ENCODE data around the gene ZNRF2. TPM values are rescaled to one million over a fixed set of nuclear protein-coding genes. Genes with fewer than 3 reads are reported as not detected.

ZNRF2 gene
- total RNA-seq, 1 donor from 2014 or later, result 13.8 TPM

DNA sequence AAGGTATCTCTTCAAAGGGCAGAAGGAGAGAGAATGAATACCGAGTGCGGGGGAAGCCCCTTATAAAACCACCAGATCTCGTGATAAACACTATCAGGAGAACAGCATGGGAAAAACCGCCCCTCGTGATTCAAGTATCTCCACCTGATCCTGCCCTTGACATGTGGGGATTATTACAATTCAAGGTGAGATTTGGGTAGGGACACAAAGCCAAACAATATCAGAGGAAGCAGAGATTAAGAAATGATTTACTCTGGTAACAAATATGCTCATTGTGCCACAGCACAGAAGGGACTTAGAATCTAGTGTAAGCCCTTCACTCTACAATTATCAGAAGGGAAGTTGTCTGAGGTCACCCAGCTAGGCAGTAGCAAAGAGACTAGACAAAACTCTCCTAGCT is 40.1 kb upstream of the ZNRF2 start:
- H3K4me1 Mint-ChIP-seq (ENCODE audit: low read depth), result peaks cover 11% of the 10 kb centered on the region
- no peak overlapping the region for H3K27ac Mint-ChIP-seq
- no peaks in the 10 kb centered on the region for H3K27me3 Mint-ChIP-seq

DNA sequence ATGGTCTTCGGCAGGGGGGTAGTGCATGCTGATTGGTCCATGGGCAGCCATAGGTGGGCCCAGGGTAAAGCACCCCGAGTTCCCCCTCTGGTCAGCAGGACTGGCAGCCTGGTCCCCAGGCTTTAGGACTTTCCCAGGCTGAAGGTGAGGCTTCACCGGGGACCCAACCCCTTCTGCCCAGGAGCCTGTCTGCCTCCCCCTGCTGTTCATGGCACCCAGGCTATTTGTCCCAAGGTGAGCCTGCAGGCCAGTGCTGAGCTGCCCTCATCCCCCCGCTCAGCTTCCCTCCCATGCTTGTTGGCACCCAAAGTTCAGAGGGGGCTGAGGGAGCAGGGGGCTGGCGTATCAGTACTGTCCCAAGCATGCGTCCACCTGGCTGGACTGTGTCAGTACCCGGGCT is 38.5 kb upstream of the ZNRF2 start:
- H3K4me3 Mint-ChIP-seq (ENCODE audit: low read depth), result no peak overlapping the region
- no peak for DNase-seq (ENCODE audit: low spot score, unreplicated experiment)
- no peak overlapping the region for H3K27ac Mint-ChIP-seq
- H3K4me1 Mint-ChIP-seq (ENCODE audit: low read depth), result peaks cover 23% of the 10 kb centered on the region
- TF ChIP-seq, protein P1, sequence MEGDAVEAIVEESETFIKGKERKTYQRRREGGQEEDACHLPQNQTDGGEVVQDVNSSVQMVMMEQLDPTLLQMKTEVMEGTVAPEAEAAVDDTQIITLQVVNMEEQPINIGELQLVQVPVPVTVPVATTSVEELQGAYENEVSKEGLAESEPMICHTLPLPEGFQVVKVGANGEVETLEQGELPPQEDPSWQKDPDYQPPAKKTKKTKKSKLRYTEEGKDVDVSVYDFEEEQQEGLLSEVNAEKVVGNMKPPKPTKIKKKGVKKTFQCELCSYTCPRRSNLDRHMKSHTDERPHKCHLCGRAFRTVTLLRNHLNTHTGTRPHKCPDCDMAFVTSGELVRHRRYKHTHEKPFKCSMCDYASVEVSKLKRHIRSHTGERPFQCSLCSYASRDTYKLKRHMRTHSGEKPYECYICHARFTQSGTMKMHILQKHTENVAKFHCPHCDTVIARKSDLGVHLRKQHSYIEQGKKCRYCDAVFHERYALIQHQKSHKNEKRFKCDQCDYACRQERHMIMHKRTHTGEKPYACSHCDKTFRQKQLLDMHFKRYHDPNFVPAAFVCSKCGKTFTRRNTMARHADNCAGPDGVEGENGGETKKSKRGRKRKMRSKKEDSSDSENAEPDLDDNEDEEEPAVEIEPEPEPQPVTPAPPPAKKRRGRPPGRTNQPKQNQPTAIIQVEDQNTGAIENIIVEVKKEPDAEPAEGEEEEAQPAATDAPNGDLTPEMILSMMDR (IDR thresholded peaks at IDR 0.05; ENCODE audit: unreplicated experiment), result no peak
- H3K27me3 Mint-ChIP-seq, result no peaks in the 10 kb centered on the region
- no peaks in the 10 kb centered on the region for H3K36me3 Mint-ChIP-seq (ENCODE audit: insufficient read depth)
- no peaks in the 10 kb centered on the region for H3K9me3 Mint-ChIP-seq (ENCODE audit: low read depth)

More for the DNA sequence above, 40.1 kb upstream of the ZNRF2 start:
- Mint-ChIP-seq H3K4me3 (ENCODE audit: low read depth) (no peak overlapping the region), H3K36me3 (ENCODE audit: insufficient read depth) (no peaks in the 10 kb centered on the region), H3K9me3 (ENCODE audit: low read depth) (no peaks in the 10 kb centered on the region)
- DNase-seq (ENCODE audit: low spot score, unreplicated experiment), result no peak
- TF ChIP-seq, protein P1 (IDR thresholded peaks at IDR 0.05; ENCODE audit: unreplicated experiment), result no peak

DNA sequence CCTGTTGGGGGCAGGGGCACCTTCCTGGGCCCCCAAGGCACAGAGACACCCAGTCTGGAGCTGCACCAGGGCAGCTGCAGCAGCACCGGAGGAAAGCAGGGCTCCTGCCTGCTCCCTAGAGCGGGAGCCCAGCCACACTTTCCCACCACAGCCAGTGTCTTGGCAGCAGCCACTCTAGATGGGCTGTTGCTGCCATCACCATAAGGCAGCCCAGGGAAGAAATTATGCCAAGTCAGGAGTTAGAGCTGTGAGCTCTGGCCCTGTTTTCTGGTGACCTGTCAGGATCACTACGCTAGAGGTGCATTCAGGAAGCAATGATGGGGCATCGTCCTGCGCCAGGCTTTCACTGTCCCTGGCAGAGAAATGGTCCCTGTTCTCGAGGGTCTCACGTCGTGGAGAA is 38.0 kb upstream of the ZNRF2 start:
- TF ChIP-seq, protein P1 (IDR thresholded peaks at IDR 0.05; ENCODE audit: unreplicated experiment), result no peak
- H3K27ac Mint-ChIP-seq, result no peak overlapping the region
- no peaks in the 10 kb centered on the region for H3K9me3 Mint-ChIP-seq (ENCODE audit: low read depth)
- H3K36me3 Mint-ChIP-seq (ENCODE audit: insufficient read depth), result no peaks in the 10 kb centered on the region
- no peak for DNase-seq (ENCODE audit: low spot score, unreplicated experiment)
- H3K27me3 Mint-ChIP-seq, result no peaks in the 10 kb centered on the region
- peaks cover 23% of the 10 kb centered on the region for H3K4me1 Mint-ChIP-seq (ENCODE audit: low read depth)
- no peak overlapping the region for H3K4me3 Mint-ChIP-seq (ENCODE audit: low read depth)

DNA sequence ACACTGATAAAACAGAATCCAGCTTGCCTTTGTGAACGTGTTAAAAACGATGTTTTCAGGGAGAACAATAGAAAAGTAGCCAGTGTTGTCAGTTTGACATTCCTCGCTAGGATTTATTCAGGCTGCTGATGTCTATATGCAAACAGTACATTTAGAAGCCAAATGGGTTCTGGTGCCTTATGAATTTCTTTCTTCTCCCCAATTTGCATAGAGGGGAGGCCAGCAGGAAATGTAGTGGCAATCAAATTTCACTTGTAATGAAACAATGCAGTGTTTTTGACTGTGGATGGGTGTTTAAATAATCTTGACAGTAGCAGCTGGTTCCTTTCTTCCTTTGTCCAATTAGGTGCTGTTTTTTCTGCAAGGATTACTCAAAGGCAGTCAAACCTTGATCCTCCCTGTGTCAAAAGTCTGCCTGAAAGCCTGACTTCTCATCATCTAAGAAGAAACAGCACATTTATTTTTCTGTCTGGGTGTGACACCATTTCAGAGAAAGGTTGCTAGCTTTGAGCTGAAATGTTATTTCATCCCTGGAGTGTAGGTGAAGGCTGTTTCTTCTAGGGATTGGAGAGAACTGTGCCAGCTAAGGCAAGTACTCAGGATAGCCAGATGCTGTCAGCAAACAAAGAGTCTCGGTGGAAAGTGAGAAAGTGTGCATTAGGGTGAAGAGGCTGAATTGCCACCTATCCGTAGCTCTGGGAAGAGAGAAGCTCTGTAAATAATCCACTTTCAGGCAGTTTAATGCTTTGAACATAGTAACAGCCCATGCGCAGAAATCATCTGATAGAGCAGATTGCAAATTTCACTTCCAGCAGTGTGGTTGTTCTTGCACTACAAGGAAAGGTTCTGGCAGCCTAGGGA is 36.6 kb upstream of the ZNRF2 start:
- H3K36me3 Mint-ChIP-seq (ENCODE audit: insufficient read depth), result no peaks in the 10 kb centered on the region
- no peaks in the 10 kb centered on the region for H3K9me3 Mint-ChIP-seq (ENCODE audit: low read depth)
- peak overlapping the region; percentile 8 for H3K27ac Mint-ChIP-seq
- TF ChIP-seq, protein P1 (IDR thresholded peaks at IDR 0.05; ENCODE audit: unreplicated experiment), result no peak
- no peak for DNase-seq (ENCODE audit: low spot score, unreplicated experiment)
- H3K4me3 Mint-ChIP-seq (ENCODE audit: low read depth), result no peak overlapping the region
- H3K4me1 Mint-ChIP-seq (ENCODE audit: low read depth), result peaks cover 23% of the 10 kb centered on the region
- no peaks in the 10 kb centered on the region for H3K27me3 Mint-ChIP-seq

DNA sequence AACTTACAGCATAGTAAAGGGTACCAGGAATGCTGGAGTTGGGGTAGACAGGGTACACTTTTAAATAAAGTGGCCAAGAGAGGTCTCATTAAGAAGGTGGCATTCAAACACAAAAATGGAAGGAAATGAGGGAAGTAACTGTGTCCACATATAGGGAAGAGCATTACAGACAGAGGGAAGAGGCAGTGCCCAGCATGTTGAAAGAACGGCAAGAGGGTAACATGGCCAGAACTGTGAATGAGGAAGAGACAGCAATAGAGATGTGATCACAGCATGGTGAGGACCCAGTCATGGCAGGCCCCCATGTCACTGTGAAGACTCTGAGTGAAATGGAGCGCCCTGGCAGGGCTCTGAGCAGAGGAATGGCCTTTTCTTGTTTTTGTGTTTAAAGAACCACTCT is 35.1 kb upstream of the ZNRF2 start:
- Mint-ChIP-seq H3K9me3 (ENCODE audit: low read depth) (no peaks in the 10 kb centered on the region), H3K36me3 (ENCODE audit: insufficient read depth) (no peaks in the 10 kb centered on the region), H3K27me3 (no peaks in the 10 kb centered on the region), H3K4me3 (ENCODE audit: low read depth) (no peak overlapping the region), H3K4me1 (ENCODE audit: low read depth) (peaks cover 34% of the 10 kb centered on the region), H3K27ac (no peak overlapping the region)
- no peak for DNase-seq (ENCODE audit: low spot score, unreplicated experiment)
- TF ChIP-seq, protein P1 (IDR thresholded peaks at IDR 0.05; ENCODE audit: unreplicated experiment), result no peak

Data from progenitor cell of endocrine pancreas (in vitro differentiated cells).